Stimulated activated CD8-positive, alpha-beta memory T cell treated with anti-CD3 and anti-CD28 coated beads, Interleukin-7, amount 100 ng/mL, for 24 hours (primary cell): Measurements from ENCODE around the gene GOLGA6L10.
"Not testable (repeated sequence)": the region's sequence is repeated elsewhere in the genome, so short reads cannot be mapped to it uniquely, and the experiment has no call there.

Experiments used
- DNase-seq: peaks from one replicate; pipeline ENCODE4 v3.0.0-alpha.2; 2020; ENCODE audit warnings: low read depth

The GOLGA6L10 gene

DNA sequence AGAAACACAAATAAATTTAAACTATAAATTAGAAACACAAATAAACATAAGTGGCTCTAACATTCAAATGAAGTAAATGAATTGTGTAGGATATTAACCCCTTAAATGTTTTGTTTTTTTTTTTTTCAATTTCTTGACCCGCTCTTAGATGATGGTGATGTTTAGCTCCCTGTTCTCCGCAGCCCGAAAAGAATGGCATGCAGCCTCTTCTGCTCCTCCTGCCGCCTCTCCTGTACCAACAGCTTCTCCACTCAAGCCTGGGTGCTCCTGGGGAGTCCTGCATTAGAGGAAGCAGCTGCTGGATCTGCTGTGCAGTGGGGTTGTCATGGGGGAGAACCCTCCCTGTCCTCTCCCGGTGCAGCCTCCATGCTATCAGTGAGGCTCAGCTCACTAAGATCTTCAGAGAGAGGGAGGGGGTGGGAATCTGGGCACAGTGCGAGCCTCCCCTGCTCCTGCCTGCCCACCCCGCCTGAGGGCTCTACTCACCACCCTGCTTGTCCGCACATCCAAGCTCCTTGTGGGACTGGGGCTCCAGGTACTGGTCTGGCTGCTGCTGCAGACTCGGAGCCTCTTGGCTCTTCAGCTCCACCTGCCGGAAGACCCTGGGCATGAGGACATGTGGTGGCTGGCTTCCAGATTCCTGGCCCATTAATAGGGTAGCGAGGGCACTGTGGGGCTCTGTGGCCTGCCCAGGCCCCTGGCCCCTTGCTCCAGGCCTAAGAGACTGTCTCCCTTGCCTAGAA, 6.5 kb downstream of the GOLGA6L10 start:
- not testable (repeated sequence) for DNase-seq

DNA sequence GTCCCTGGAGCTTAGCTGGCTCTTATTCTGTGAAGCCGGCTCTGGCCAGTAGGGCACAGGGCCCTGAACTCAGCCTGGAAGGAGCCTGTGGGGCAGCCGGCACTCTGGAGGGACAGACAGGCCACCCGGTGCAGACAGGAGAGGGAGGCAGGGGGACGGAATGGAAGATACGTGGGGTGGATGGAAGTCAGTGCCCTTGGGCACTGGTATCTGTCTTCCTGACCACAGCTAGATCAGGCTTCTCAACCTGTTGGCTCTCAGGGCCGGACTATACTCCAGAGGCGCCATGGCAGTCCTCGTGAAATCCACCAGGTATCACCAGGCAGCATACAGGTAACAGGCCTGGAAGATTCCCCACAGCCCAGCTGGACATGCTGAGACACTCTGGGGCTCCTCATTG, 10.7 kb downstream of the GOLGA6L10 start:
- not testable (repeated sequence) for DNase-seq

DNA sequence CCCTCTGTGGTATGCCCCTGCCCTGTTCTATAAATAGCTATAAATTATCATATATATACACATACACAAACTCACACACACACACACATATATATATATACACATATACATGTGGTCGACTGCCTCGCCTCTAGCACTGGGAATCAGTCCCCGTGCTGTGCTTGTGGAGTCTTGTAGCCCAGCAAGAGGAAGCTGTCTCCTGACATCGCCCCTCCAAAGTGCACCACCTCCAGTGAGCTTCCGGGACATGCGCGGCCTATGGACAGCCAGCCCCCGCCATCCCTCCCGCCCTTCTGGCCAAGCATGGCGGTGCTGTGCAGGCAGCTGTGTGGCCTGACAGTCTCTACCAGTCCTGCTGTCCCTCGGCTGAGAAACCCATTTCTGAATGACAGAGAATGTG, 11.2 kb downstream of the GOLGA6L10 start:
- not testable (repeated sequence) for DNase-seq

DNA sequence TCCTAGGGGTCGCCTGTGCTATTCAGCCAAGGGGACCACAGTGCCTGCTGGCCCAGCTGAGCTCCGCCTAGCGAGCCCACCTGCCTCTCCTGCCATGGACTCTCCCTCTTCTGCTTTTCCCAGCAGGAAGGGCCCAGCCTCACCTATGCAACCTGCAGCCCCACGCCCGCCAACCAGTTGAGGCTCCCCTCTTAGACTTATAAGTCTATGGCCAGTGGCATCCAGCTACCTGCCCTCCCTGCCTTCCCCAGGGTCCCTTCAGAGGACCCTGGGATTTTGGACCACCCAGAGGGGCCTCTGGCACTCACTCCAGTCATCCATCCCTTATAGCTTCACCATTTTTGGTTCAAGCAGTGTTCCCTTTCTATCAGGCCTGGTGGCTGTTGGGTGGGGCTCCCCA, 12.2 kb downstream of the GOLGA6L10 start:
- DNase-seq, result not testable (repeated sequence)

DNA sequence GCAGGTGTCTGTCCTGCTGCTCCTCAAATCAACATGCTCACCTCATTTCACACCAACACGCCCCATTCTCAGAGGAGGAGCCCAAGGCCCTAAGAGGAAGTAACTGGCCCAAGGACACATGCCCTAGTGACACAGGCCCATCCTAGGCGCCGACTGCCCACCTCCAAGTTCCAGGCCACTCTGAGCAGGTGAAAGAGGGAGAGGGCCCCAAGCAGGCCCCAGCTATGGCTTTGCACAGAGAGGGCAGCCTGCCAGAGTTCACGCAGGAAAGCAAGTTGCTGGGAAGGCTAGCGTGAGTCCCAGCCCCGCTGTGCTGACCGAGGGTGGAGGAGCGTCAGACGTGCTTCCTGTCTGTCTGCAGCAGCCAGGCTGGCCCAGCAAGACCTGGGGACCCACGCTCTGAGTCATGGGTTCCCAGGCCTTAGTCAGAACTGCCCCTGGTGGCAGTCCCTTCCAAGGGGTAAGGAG, 13.1 kb downstream of the GOLGA6L10 start:
- DNase-seq, result not testable (repeated sequence)

DNA sequence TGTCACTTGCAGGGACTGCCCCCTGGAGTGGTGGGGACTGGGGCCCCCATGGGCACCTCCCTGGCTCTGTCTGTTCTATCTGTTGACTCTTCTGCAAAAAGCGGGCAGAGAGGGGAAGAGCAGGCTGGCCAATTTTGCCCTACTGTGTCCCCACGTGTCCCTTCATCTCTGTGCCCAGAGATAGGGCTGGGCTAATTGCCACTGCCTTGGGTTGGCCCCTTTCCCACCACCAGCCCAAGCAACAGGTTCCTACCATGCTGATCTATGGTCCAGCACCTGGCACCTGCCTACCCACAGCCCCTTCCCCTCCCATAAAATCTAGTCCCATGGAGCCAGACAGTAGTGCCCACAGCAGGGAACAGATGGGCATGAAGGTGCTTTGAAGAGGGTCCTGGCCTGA, 14.3 kb downstream of the GOLGA6L10 start:
- DNase-seq, result not testable (repeated sequence)

DNA sequence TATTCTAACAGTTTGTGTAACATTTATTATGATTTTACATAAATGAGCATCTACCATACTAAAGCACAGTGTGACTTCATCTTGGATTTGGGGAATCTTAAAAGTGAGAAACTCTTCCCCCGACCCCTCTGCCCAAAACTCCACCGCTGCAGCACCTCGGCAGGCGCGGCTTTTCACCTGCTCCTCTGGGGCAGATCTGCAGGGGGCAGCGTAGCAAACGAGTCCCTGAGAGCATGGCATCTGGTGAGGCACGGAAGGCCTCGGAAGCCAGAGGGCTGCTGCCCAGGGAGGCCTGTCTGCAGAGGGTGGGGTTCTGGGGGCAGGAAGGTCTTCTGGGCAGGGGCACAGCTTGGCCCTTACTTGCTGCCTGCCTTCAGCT, 14.7 kb downstream of the GOLGA6L10 start:
- DNase-seq, result not testable (repeated sequence)

DNA sequence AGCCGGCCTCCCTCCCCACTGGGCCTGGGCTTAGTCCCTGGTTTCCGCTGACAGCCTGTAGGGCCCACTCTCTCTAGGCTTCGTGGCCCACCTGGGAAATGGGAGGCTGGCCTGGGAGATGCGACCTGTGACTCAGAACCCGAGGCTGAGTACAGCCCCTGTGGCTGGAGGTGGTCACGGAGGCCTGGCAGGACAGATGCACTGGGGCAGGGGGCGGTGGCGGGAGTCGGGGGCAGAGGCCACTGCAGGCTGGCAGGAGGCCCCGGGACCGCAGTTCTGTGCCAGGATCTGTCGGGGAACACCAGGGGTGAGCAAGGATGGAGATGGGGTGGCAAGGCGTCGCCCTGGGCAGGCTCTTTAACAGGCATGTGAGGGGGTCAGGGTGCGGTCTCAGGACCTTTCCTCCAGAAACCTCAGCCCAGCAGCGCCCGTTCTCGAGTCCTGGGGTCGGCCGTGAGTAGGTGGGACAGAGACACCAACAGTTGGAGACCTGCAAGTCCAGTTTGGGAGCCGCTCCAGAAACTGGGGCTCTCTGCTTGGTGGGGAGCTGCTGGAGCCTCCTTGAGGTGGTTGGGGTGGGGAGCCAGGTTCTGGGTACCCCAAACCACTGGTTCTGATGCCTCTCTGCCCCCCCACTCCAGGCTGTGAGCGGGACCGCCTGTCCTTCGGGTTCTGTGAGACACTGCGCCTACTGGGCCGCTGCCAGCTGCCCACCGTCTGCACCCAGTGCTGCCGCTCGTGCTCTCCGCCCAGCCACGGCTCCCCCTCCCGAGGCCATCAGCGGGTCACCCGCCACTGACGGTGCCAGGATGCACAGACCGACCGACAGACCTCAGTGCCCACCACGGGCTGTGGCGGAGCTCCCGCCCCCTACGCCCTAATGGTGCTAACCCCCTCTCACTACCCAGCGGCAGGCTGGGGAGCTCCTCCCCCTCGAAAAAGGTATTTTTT, 15.4 kb downstream of the GOLGA6L10 start:
- DNase-seq, result not testable (repeated sequence)

DNA sequence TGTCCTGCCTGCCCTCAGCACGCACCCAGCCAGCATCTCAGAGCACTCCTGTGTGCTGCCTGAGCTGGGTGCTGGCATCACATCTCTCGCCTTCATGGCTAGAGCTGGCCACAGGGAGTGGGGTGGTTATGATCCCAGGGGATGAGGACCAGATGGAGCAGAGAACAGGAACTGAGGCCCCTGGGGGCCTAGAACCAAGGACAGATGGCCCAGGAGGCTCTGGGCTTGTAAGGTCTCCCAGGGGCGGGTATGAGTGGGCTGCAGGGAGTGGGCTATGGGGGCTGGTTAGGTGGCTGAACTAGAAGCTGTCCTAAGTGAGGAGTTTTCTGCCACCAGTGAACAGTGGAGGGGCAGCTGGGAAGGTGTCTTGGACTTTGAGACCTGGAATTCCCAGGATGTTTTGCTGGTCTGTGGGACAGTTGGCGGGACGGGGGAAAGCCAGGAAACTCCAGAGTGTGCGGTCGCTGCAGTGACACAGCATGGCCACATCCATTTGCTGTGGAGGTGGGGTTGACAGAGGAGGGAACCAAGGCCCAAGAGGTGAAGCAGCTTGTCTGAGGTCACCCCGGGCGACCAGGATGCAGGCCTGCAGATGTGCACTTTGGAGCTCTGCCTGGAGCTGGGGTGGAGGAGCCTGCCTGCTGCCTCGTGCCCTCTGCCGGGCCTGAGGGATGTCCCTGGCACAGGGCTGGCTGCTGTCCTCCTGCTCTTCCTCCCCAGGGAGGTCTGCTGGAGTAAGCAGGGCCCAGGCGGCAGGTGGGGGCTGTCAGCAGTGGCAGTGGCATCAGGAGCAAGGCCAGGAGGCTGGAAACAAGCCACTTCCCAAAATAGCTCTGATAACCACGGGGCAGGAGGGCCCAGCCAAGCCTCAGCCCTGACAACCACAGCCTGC, 16.3 kb downstream of the GOLGA6L10 start:
- DNase-seq, result not testable (repeated sequence)

DNA sequence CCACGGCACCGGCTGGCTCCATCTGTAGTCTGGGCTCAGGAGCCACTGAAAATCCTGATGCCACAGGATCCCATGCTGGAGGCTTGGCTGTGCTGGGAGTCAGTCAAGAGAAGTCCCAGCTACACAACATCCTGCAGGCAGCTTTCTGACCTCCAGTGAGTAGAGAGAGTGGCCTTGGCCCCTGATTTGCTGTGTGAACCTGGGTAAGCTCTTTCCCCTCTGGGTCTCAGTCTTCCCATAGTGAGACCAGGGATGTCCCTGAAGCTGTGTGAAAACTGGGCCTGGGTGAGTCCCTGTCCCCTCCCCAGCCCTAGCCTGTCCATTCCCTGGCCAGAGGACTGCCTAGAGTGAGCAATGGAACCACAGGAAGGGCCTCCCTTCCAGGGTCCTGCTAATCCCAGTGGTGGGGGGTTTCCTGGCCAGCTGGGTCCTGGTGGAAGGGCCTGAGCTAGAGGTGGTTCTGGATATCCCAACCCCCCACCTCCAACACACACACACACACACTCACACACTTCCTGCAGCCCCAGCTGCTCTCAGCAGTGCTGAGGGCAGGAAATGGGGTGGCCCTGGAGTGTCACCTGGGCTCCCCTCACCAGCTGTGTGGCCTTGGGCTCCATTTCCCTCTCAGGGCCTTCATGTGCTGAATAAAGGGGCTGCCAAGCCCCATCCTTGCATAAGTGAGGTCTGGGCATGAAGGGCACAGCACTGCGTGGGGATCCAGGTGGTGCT, 17.5 kb downstream of the GOLGA6L10 start:
- DNase-seq, result not testable (repeated sequence)

DNA sequence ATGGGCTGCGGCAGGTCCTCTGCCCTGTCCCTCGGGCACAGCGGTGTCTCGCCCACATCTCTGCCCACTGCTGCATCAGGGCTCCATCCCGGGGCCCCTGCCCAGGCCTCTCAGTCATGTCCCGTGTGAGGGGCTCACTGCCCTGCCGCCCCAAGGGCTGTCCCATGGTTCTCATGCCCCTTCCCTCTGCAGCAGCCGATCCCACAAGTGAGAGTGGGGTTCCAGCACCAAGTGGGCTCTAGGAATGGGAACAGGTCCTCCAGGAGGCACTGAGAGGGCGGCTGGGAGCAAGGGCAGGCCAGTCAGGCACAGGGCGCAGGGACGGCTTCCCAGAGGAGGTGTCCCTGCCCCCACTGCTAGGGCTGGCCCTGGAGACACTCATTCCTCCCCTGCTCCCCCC, 18.4 kb downstream of the GOLGA6L10 start:
- not testable (repeated sequence) for DNase-seq

DNA sequence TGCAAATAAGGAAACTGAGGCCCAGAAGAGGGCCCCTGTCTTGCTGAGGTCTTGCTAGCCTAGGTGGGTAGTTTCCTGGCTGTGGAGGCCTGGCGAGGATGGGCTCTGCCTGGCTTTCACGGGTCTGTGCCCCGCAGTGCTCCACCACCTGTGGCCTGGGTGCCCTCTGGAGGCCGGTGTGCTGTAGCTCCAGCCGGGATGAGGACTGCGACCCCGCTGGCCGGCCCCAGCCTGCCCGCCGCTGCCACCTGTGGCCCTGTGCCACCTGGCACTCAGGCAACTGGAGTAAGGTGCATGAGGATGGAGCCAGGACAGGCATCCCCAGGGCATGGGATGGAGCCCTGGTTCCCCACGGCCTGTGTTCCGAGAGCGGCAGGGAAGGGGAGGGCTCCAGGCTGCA, 20.2 kb downstream of the GOLGA6L10 start:
- not testable (repeated sequence) for DNase-seq

DNA sequence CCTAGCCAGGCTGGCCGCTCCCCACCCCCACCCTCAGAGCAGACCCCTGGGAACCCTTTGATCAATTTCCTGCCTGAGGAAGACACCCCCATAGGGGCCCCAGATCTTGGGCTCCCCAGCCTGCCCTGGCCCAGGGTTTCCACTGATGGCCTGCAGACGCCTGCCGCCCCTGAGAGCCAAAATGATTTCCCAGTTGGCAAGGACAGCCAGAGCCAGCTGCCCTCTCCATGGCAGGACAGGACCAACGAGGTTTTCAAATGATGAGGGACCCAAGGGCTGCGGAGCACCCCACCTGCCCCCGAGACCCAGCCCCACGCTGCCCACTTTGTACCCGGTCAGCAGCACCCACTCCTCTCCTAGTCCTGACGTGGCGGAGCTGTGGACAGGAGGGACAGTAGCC, 21.9 kb downstream of the GOLGA6L10 start:
- not testable (repeated sequence) for DNase-seq

DNA sequence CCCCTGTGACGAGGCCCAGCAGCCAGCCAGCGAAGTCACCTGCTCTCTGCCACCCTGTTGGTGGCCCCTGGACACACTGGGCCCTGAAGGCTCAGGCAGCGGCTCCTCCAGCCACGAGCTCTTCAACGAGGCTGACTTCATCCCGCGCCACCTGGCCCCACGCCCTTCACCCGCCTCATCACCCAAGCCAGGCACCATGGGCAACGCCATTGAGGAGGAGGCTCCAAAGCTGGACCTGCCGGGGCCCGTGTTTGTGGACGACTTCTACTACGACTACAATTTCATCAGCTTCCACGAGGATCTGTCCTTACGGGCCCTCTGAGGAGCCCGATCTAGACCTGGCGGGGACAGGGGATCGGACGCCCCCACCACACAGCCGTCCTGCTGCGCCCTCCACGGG, 22.4 kb downstream of the GOLGA6L10 start:
- not testable (repeated sequence) for DNase-seq

DNA sequence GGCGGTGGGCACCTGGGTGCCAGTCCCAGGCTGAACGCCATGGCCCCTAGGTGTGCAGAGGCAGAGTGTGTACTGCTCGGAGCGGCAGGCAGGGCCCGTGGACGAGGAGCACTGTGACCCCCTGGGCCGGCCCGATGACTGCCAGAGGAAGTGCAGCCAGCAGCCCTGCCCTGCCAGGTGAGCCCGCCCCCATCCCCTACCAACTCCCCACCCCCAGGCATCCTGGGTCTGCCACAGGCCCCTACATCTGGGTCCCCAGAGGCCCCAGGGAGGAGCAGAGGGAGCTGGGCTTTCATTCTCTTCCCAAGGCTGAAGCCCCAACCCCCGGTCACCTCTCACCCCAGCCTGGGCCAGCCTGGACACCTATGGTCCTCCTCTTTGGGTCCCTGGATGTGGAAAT, 23.6 kb downstream of the GOLGA6L10 start:
- not testable (repeated sequence) for DNase-seq

DNA sequence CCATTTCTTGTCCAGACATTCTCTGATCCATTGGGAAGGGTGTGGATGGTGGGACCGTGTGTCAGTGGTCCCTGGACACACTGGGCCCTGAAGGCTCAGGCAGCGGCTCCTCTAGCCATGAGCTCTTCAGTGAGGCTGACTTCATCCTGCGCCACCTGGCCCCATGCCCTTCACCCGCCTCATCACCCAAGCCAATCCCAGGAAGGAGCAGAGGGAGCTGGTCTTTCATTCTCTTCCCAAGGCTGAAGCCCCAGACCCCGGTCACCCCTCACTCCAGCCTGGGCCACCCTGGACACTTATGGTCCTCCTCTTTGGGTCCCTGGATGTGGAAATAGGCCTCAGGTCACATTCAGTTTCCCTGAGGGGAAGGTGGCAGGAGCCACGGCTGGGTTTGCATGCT, 24.4 kb downstream of the GOLGA6L10 start:
- not testable (repeated sequence) for DNase-seq

DNA sequence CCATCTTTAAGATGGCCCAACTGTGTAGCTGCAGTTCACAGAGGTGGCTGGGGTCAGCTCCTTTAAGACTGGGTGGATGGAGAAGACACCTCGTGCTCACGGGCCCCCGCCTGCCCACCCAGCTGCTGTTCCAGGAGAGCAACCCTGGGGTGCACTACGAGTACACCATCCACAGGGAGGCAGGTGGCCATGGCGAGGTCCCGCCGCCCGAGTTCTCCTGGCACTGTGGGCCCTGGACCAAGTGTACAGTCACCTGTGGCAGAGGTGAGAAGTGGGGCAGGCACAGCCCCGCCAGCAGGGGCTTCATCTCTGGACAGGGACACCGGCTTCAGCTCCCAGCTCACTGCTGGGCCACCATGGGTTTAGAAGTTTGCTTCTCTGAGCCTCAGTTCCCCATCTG, 26.8 kb downstream of the GOLGA6L10 start:
- not testable (repeated sequence) for DNase-seq

DNA sequence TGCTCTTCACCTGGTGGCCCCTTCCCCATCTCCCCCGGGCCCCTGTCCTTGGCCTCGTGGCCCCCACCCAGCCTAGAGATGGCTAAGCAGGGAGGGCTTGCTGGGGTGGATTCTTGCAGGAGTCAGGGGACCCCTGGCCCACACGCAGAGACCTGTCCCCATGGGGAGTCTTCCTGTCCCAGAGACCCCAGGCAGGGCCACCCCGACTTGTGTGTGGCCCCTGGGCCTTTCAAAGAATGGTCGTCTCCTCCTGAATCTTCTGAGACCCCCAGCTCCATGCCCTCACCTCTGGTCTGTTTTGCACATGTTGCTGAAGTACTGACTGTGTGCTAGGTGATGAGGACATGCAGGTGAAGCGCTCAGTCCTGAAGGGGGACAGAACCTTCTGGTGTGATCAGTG, 28.4 kb downstream of the GOLGA6L10 start:
- not testable (repeated sequence) for DNase-seq

DNA sequence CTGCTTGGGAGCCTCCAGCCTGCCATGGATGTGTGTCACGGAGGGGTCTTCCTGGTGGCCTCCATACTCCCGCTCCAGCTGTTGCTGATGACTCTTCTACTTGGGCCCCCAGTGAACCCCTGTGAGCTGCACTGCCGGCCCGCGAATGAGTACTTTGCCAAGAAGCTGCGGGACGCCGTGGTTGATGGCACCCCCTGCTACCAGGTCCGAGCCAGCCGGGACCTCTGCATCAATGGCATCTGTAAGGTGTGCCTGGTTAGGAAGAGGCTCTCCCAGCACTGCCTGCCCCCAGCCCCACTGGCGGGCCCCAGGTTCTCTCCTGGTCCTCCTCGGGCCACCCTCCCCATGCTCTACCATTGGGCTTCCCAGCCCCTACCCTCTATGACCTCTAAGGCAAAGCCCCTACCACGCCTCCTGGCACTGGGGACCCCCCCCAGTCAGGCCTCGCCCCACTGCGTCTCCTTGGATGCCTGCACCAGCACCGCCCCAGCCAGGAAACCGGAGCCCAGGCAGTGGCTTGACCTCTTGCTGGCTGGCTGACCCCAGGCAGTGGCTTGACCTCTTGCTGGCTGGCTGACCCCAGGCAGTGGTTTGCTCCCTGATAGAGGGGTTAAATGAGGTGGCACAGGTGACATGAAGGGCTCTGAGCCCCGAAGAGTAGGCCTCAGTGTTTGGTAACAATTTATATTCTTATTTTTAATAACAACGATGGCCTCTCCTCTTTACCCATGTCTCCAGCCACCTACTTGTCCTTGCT, 29.6 kb downstream of the GOLGA6L10 start:
- DNase-seq, result not testable (repeated sequence)

DNA sequence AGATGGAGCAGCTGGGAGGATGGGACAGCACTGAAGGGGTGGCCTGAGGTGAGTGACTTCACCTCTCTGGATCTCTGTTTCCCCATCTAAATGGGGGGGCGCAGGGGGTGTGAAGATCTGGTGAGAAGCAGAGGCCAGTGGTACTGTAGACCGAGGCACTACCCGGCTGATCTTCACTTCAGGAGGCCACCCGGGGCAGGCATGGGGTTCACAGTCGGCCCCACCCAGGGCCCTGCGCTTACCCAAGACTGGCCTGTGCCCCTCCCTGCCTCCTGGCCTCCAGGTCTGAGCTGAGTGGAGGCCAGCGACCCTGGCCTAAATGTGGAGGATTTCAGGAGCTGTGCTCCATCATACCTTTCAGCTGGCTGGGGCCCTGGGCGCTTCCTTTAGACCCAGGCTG, 31.0 kb downstream of the GOLGA6L10 start:
- DNase-seq, result not testable (repeated sequence)
